Panc1 (cell line): ENCODE measurements around the gene CRIP1. TPM values are rescaled to one million over a fixed set of nuclear protein-coding genes. Genes with fewer than 3 reads are reported as not detected.
A peak's percentile ranks its signal among the peaks of the same experiment; 100 is the strongest.

Experiments
- ATAC-seq: fragments of 200-7000 bp; cut with Tn5 transposase; 2 replicates; pipeline ENCODE4 v1.9.1; 2020; ENCODE audit warnings: mild to moderate bottlenecking, moderate library complexity
- BruUV-seq: library from RNA; stranded (reverse); fragments of 400-500 nt; replicated peaks from 2 replicates; lab custom pipeline; 2021; lab: Mats Ljungman, UMichigan
- CTCF ChIA-PET: fragments of 300-600 bp; sonication (Branson Sonifier 250); formaldehyde crosslinking; loops from one replicate; lab custom pipeline; 2022; ENCODE audit warnings: antibody characterized with exemption; lab: Charles Lee
- POLR2A ChIA-PET: fragments of 300-600 bp; sonication (Branson Sonifier 250); formaldehyde crosslinking; loops from one replicate; lab custom pipeline; 2022; ENCODE audit warnings: antibody characterized with exemption; lab: Charles Lee
- DNase-seq: peaks from one replicate; pipeline ENCODE4 v3.0.0-alpha.2; 2010; ENCODE audit warnings: low read depth, low spot score
- H3K27ac ChIP-seq: 2 replicates; pipeline ENCODE4 v1.5.1; 2011; ENCODE audit warnings: mild to moderate bottlenecking, low read length, inconsistent platforms
- H3K27me3 ChIP-seq: fragments of 200-500 bp; sonication (Bioruptor generic); 2 replicates; pipeline ENCODE4 v1.6.0; 2014; ENCODE audit warnings: low read length, inconsistent platforms; ENCODE audit not compliant: control insufficient read depth, insufficient read depth
- H3K36me3 ChIP-seq: fragments of 200-500 bp; sonication (Bioruptor generic); 2 replicates; pipeline ENCODE4 v1.5.1; 2014; ENCODE audit warnings: inconsistent platforms, mild to moderate bottlenecking, low read length, moderate library complexity; ENCODE audit not compliant: control insufficient read depth, insufficient read depth
- H3K4me1 ChIP-seq: 2 replicates; pipeline ENCODE4 v1.5.1; 2011; ENCODE audit warnings: inconsistent platforms, mild to moderate bottlenecking, low read length, moderate library complexity; ENCODE audit not compliant: control insufficient read depth, insufficient read depth
- H3K4me3 ChIP-seq, 2 experiments: 2 replicates each; pipeline ENCODE4 v1.5.1; 2011 to 2012; ENCODE audit warnings: low read depth in 2 of 2, low read length in 2 of 2, mild to moderate bottlenecking in 2 of 2, inconsistent platforms in 1 of 2, moderate library complexity in 1 of 2
- H3K9me3 ChIP-seq: fragments of 200-500 bp; sonication (Bioruptor generic); 2 replicates; pipeline ENCODE4 v1.5.1; 2014; ENCODE audit warnings: low read depth, mild to moderate bottlenecking, inconsistent platforms, low read length, moderate library complexity; ENCODE audit not compliant: control insufficient read depth, insufficient read depth
- CTCF ChIP-seq: fragments of 450-650 bp; IDR thresholded peaks from 2 replicates; pipeline ENCODE4 v1.5.1; 2017; ENCODE audit warnings: mild to moderate bottlenecking
- POLR2AphosphoS5 ChIP-seq: IDR thresholded peaks from 2 replicates; pipeline ENCODE4 v1.6.1; 2012; ENCODE audit warnings: mild to moderate bottlenecking, low read depth, low read length, moderate library complexity
- REST ChIP-seq, 2 experiments: IDR thresholded peaks; 2 replicates each; pipeline ENCODE4 v1.6.1; 2011 to 2012; ENCODE audit warnings: low read depth in 2 of 2, control low read depth in 1 of 2, low read length in 1 of 2, mild to moderate bottlenecking in 1 of 2, moderate library complexity in 1 of 2; ENCODE audit not compliant: insufficient read depth in 1 of 2
- SIN3A ChIP-seq: IDR thresholded peaks from 2 replicates; pipeline ENCODE4 v1.6.1; 2012; ENCODE audit warnings: low read depth, mild to moderate bottlenecking, low read length, moderate library complexity, borderline replicate concordance; ENCODE audit not compliant: insufficient read depth
- TCF7L2 ChIP-seq: IDR thresholded peaks from 2 replicates; pipeline ENCODE4 v1.6.1; 2011; ENCODE audit warnings: mild to moderate bottlenecking, low read depth, low read length, inconsistent platforms
- in situ Hi-C: cut with HindIII; loops from 2 replicates; pipeline ENCODE4 v1.10.0; 2016; ENCODE audit warnings: low sequenced_read_pairs, low pct_unique_long_range_greater_than_20kb
- intact Hi-C: fragments of 100-400 bp; cut with micrococcal nuclease; formaldehyde crosslinking; loops from one replicate; pipeline ENCODE4 v1.10.0; 2022; ENCODE audit not compliant: unreplicated experiment
- total RNA-seq: library from RNA; stranded (reverse); gene quantifications from one replicate; pipeline ENCODE4 v1.2.1, GENCODE V29; 2021; ENCODE audit not compliant: unreplicated experiment

Gene CRIP1
- total RNA-seq, 1 experiment from 2014 or later: 1,056 TPM

DNA sequence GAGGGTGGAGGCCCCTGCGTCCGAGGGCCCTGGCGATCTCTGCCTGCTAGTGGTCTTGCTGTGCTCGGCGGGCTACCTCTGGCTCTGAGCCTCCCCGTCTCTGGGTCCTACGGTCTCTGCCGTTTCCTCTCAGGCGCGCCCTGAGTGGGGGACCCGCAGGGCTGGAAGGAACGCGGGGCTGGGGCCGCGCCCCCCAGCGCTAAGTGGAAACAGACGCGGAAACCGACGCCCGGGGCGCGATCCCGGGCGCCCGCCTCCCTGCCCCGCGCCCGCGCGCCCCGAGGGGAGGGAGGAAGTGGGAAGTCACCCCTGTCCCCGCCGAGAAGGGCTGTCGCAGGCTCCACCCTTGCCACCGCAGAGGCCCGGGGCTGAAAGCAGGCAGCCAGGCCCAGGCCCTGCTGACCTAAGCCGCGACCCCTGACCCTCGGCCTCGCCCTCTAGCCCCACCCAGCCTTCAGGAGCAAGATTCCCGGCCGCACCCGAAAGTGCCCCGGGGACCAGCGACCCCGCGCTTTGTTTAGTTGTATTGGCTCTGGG is 831 bp downstream of the CRIP1 start:
- Histone ChIP-seq H3K36me3 (no peaks in the 10 kb centered on the region; the same call in 1 of the 2 replicates), H3K4me3 (peak overlapping the region; percentile 58 to 67), H3K27ac (peak overlapping the region; percentile 80), H3K4me1 (peaks cover 38% of the 10 kb centered on the region), H3K9me3 (no peaks in the 10 kb centered on the region), H3K27me3 (no peaks in the 10 kb centered on the region)
- intact Hi-C loops: loop anchor here (10.0 kb wide), 1 partner anchor 113 kb away; no protein-coding TSS in a partner anchor
- no peak for DNase-seq
- TF ChIP-seq POLR2AphosphoS5: no peak
- TF ChIP-seq SIN3A: no peak
- no peak for TF ChIP-seq CTCF
- TF ChIP-seq TCF7L2: no peak
- no peak for TF ChIP-seq REST (IDR thresholded peaks at IDR 0.05; ENCODE audit: insufficient read depth in 1 of 2, low read depth in 2 of 2, low read length in 1 of 2)
- ChIA-PET CTCF (no interaction called here), POLR2A (no interaction called here)
- in situ Hi-C loops: no loop called here
- ATAC-seq: no peak
- BruUV-seq: no TSS peak

DNA sequence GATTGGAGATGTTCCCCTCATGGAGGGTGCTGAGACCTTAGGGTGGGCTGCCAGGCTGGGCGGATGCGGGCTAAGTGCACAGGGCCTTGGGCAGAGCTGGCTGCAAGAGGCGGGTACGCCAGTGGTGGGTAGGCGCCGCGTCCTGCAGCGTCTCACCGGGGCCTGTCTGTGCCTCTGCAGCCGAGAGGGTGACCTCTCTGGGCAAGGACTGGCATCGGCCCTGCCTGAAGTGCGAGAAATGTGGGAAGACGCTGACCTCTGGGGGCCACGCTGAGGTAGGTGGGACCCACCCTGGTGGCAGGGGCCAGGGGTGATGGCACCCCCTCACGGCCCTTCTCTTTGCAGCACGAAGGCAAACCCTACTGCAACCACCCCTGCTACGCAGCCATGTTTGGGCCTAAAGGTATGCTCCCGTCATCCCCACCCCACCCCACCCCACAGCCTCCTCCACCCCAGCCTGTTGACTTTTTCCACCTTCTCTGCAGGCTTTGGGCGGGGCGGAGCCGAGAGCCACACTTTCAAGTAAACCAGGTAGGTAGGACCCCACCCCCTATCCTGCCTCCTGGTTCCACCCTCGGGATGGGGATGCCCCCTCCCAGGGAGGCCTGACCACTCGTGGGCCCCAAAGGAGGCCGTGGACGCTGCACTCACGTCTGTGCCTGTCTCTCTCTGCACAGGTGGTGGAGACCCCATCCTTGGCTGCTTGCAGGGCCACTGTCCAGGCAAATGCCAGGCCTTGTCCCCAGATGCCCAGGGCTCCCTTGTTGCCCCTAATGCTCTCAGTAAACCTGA is 1.5 kb downstream of the CRIP1 start:
- no peaks in the 10 kb centered on the region for H3K27me3 ChIP-seq
- peak overlapping the region; percentile 81 for H3K27ac ChIP-seq
- ChIA-PET CTCF (interaction anchor here (1.7 kb wide), 1 partner anchor 7 kb away, joined by 18 read pairs; no protein-coding TSS in a partner anchor), POLR2A (no interaction called here)
- intact Hi-C loops: loop anchor here (10.0 kb wide), 1 partner anchor 113 kb away; no protein-coding TSS in a partner anchor
- TF ChIP-seq CTCF: peak; percentile 24
- TF ChIP-seq REST (IDR thresholded peaks at IDR 0.05; ENCODE audit: insufficient read depth in 1 of 2, low read depth in 2 of 2, low read length in 1 of 2): no peak
- peaks cover 31% of the 10 kb centered on the region for H3K4me1 ChIP-seq
- no peaks in the 10 kb centered on the region; the same call in 1 of the 2 replicates for H3K36me3 ChIP-seq
- H3K4me3 ChIP-seq: peak overlapping the region; percentile 58 to 67
- H3K9me3 ChIP-seq: no peaks in the 10 kb centered on the region
- DNase-seq: no peak
- no peak for ATAC-seq
- in situ Hi-C loops: no loop called here
- TSS peak; percentile 71 for BruUV-seq
